GM19025 (cell line): ENCODE measurements around the gene ARSB.
"Not testable (repeated sequence)": the region's sequence is repeated elsewhere in the genome, so short reads cannot be mapped to it uniquely, and the experiment has no call there.

Experiments used
- ATAC-seq: cut with Tn5 transposase; IDR thresholded peaks from one replicate; pipeline ENCODE4 v1.9.1; 2021; ENCODE audit warnings: mild to moderate bottlenecking, low read depth, moderate library complexity; ENCODE audit not compliant: unreplicated experiment

ARSB gene

DNA sequence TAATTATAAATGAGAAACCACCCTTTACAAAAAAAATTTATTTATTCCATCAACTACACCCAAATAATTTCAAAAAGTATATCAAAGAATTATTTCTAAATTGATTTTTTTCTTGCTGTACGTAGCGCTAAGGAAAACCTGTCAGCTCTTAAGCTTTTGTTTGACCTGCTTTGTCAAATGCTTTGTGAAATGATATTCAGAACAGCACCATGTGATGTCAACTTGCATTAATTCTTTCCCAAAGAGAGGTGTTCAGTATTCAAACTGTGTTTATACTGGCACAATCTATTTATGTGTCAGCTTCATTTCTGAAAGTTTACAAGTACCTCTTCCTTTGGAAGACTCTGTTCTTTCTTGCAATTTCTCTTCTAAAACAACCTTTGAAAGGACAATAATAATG is 12.0 kb upstream of the ARSB start:
- no peak for ATAC-seq

DNA sequence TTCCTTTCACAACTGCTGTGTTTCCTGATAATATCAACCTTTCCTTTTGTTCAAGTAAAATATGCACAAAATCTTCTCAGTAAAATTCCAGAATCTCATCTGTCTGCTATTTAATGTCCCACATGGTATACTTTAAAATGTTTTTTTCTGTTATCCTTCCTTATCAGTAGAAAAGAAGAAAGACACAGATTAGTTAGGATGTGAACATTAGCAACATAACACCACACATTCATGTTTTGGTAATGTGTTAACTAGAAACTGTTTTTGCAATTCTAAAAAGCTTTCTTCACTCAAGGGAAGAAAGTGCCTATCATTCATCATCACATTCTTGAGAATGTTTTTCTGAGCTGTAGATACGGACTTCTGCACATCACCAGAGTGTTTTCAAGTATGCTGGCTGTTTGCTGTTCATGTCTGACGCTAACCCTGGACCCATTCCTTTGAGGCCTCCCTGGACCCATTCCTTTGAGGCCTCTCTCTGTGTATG is 10.5 kb upstream of the ARSB start:
- ATAC-seq = no peak

DNA sequence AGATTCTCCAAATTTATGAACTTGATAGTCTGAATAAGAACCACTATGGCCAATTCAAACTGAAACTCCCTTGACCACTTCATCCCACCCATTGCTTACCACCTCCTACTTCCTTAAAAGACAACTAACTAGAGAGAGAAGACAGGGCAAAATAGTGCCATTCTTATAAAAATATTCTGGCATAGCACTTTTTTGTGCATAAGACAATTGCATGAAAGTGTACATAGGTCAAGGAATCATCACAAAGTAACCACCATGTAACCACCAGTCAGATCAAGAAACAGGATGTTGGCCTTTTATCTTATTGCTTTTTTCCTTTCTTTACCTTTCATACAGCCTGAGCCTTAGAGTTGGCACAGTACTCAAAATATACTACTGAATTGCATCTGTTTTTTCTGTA is 8.1 kb upstream of the ARSB start:
- no peak for ATAC-seq

DNA sequence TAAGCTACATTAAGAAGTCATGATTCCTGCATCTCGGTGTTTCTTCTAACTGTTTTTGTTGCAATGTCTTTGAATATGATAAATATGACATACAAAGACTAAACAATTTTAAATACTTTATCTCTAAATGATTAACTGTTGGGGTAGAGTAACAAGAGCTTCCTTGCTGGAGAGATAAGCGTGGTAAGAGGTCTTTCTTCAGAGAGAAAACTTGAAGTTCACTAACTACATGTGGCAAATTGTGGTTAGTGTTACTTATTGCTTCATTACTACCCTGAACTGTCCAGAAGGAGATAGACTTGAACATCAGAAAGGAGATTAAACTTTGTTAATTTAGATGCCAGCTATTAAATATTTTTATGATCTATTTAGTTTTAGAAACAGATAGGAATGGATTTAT is 7.0 kb upstream of the ARSB start:
- no peak for ATAC-seq

DNA sequence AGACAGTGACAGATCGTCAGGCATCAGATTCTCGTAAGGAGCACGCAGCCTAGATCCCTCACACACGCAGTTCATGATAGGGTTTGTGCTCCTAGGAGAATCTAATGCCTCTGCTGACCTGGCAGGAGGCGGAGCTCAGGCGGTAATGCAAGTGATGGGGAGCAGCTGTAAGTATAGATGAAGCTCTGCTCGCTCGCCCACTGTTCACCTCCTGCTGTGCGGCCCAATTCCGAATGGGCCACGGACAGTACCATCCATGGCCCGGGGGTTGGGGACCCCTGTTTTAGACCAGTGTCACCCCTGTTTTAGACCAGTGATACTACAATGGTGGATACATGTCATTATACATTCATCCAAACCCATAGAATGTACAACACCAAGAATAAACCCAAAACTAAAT is 4.0 kb upstream of the ARSB start:
- ATAC-seq = no peak

DNA sequence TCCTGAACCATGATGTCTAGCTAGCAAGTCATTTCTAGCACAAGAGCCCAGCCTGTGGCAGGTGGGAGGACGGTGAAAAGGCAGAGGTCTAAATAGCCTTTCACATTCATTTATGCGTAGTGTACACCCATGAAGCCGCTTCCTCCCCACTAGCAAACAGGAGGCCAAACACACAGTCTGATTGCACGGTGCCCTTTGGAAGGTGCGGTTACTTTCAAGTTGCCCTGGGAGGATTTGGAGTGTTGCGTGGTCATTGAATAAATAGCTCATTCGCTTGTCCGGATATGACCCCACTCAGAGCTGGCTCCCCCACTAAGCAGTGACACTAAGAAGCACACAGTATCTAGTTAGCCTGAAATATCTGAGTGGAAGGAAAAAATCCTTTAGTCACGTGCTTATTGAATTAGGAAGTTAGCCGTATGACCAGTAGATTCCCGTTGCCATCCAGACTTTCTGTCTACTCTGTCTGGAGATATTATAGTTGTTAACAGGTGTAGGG is 664 bp upstream of the ARSB start:
- ATAC-seq = peak; percentile 44

DNA sequence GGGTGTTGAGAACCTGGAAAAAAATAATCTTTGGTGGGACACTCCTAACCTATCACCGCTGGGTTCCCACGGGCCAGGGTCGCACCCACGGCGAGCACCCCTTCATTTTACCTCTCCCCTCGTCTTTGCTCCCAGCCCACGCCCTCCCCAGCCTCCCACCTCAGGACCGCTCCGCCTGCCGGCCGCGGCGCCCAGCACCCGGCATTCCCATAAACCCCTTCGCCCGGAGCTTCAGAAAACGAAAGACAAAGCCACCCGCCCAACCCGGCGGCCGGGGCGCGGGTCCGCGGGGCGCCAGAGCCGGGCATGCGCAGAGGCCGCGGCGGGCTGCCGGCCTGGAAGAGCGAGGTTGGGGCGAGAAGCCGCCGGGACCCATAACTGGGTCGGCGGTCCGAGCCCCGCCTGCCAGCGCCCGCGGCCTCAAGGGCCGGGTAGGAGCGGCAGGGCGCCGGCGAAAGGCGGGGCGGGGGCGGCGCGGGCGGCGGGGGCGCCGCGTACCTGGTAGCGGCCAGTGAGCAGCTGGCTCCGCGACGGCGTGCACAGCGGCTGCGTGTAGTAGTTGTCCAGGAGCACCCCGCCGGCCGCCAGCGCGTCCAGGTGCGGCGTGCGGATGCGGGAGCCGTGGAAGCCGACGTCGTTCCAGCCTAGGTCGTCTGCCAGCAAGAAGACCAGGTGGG is 533 bp downstream of the ARSB start:
- ATAC-seq = peak; percentile 54

DNA sequence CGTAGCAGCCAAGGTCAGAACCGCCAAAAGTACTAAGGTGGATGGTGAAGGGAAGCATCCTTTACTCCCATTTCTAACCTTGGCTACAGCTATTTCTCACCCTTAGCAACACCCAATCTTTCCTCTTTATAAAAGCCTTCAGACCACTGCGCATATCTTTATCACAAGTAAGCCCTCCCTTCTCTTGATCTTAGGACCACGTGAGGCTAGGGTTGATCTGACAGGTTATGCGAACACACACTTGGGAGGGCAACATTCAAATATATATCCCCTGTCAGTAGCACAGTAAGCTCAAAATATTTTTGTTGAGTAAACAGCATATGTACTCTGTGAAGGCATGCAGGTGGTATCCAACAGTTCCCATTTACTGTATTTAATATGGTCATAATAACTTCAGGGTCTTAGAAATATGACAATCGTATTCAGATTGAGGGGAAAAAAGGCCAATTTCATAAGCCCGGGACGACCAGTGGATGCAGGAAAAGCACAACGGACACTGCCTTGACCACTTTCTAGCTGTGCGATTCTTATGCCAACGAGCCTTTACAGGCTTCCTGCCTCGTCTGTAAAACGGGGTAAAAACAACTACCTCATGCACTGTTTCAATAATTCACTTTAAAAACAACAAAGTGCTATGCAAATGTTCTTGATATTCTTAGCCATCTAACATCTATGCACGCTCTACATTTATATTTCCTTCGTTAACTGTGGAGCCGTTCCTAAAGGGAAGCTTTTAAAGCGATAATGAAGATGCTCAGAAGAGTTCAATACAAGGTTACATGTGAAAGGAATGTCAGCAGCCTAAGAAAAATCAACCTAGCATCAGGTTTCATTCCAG is 1.3 kb downstream of the ARSB start:
- ATAC-seq = no peak

DNA sequence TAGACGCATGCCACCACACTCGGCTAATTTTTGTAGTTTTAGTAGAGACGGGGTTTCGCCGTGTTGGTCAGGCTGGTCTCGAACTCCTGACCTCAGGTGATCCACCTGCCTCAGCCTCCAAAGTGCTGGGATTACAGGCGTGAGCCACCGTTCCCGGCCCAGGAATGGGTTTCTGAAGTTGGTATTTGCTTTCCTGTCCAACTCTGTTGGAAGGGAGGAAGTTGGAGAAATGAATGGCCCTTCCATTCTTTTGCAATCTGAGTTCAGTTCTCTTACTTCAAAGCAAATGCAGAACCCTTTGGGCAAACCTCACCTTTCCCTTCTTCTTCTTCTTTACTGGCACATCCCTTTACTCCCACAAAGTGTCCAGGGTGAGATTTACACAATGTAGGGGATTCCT is 1.9 kb downstream of the ARSB start:
- ATAC-seq = not testable (repeated sequence)

DNA sequence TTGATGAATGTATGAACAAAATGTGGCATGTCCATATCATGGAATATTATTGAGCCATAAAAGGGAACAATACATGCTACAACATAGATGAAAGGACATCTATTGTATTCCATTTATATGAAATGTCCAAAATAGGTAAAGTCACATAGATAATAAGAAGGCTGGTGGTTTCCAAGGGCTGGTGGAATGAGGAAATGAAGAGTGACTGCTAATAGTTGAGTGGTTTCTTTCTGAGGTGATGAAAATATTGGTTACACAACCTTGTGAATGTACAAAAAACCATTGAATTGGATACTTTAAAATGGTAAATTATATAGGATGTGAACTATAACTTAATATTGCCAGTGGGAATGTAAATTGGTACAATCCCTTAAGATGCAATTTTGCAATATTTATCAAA is 5.2 kb downstream of the ARSB start:
- ATAC-seq = no peak

DNA sequence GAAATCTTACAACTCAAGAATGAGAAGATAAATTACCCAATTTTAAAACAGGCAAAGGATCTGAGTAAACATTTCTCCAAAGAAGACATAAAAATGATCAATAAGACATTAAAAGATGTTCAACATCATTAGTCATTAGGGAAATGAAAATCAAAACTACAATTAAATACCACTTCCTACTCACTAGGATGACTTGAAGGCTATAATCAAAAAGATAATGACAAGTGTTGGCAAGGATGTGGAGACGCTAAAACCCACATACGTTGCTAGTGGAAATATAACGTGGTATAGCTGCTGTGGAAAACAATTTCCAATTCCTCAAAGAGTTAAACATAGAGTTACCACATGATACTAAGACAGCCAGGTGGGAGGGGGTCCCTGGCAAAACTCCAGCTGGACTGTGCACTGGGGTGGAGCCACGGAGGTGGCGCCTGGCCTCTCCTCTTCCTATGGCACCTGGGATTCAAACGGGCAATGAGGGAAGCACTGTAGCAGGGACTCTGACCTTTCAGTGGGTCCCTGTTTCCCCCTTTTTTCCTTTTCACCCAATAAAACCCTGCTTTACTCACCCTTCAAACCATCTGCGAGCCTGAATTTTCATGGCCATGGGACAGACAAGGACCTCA is 5.9 kb downstream of the ARSB start:
- no peak for ATAC-seq

DNA sequence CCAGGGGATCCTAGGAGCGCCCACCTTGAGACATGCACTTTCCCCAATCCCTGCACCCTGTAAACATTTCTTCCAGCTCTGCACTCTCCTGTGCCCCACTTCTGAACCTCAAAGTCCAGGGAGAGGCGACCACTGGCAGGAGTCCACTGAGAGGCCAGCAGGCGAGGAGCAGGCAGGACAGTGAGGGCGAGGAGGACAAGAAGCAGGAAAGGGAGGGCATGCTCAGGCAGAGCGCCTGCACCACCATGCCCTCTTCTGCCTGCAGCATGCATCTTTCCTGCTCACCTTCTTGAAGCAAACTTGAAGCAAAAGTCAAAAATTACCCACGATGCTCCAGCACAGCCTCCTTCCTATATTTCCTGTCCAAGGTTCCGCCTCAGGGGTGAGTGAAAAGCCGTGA is 10.1 kb downstream of the ARSB start:
- ATAC-seq = no peak

DNA sequence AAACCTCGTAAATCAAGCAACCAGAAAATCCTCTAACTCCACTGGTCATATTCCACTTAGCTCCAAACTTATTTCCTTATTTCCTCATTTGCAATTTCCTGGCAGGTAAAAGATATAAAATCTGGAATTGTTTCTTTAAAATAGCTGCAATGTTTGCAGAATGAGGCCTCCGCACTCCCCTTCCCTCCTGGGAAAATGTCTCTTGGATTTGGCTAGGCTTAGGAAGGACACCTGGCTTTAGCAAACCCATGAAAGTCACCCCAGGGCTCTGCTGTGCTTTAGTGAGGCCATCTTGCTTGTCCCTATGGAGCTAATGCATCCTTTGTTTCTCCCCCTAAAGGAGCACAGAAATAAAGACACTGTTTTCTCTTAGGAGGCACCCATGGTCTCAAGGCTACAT is 10.5 kb downstream of the ARSB start:
- no peak for ATAC-seq

DNA sequence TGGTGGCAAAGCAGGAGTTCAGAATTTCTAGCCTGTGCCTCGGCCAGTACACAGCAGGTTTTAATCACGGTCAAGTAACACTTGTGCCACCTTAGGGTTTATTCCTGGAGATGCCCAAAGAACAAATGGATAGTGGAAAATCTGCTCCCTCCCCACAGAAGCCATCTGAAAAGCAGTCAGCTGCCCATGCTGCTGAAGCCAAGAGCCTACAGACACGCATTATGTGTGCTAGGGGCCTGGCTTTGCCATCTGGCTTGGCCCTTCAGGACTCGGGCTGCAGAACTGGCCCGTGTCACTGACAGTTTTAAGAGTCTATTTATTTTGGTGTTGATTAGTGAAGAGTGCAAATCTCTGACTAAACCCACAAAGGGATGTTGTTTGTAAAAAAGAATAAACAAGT is 11.1 kb downstream of the ARSB start:
- no peak for ATAC-seq

DNA sequence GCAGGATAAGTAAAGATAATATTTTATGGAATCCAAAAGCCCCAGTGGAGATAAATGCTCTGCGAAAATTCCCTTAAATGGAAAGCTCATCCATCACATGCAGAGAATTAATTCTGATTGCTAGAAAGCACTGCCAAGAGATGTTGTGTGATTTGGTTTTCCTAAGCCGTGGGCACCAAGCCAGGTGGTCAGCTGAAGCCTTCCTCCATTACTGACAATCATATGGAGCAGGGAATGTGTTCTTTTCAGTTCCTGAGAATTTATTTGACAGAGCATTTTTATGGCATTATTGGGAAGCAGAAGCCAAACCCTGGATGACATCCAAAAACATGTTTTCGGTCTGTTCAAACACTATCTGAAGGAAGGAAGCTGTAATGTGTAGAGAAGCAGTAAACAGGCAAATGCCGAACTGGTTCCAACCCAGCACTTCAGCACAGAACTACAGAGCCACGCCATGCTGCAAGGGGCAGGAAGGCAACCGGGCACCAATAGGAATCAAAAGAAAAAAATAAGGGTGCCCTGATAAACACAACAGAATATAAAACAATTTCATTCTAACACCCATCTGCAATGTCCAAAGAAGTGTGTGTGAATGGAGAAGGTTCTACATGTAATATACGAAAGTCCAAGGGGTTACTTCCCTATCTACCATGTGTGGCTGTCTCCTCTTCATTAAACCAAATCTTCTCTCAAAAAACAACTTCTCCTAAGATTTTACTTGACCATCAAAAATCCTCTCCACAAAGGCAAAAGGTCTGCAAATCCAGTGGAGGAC is 12.3 kb downstream of the ARSB start:
- ATAC-seq = no peak

DNA sequence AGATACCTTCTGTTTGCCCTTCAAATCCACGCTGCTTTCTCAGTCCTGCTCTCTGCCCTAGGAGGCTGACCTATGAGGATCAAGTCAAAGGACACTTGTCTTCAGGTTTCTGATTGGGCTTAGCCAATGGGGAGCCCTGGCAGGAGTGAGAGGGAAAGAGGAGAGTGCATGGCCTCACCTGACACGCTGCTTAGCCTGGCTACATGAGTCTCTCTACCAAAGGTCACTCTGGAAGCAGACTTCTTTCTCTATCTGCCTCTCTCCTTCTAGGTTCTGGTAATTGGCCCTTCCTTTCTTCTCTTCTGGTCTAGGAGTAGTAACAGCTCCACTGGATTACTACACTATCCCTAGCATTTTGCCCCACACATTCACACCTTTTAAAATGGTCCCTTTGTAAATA is 13.1 kb downstream of the ARSB start:
- ATAC-seq = no peak

DNA sequence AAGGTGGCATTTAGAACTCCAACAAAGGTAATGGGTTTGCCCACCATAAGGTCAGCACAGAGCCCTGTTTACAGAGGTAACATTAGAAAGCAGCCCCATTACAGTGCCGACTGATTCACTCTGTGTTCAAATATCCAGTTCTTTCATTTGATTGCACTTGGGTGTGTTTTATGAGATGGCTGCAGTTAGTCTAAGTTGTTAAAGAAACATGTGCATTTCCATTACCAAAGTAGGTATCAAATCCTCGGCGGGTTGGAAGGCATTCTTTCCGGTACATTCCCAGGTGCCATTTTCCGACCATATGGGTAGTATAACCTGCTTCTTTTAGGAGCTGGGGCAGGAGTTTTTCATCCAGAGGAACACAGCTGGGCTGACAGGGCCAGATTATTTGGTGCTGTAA is 16.3 kb downstream of the ARSB start:
- ATAC-seq = no peak

DNA sequence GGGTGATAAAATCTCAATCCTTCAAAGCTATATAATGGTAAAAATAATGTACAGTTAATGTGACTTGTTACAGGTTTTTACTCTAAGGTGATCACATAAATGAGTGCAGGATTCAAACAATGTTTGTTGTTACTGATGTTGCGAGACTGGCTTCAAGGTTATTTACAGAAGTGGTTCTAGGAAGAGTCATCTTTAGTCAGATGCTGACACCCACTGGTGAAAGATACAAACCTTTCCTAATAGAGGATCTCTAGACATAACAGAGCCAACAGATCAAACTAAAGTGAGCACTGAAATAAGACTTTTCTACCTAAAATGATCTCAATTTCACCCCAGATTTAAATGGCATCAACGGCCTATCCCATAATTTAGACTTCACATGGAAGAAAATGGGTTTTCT is 20.2 kb downstream of the ARSB start:
- ATAC-seq = no peak

DNA sequence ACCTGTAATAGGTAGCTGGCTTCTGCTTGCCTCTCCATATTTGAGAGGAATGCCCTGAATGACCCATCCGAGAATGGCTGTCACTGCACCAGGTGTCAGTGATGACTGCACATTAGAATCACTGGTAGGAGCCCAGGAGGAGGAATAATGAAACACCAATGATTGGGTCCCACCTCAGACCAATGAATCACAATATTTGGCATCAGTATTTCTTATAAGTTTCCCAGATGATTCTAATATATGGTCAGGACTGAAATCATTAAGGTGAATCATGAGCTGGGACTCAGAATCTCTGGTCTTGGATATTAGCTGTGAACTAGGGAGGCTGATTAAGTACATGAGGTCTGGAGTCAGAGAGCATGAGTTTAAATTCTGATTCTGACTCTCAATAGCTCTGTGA is 23.4 kb downstream of the ARSB start:
- ATAC-seq = no peak

DNA sequence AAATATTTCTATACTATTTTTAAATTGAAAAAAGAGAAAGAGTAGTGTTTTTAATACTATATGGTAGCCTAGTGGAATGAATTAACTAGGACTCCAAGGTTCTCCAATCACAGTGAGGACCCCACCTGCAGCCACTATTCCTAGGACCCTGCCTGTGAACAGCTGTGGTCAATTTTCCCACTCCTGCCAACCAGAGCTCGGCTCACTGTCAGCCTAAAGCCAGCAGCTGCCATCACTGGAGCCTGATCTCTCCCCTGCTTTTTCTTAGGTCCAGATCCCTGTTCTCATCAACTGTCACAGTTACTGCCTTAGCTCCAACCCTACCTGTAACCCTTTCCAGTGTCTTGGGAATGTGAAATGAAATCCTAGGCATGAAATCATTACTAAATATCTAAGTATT is 25.3 kb downstream of the ARSB start:
- no peak for ATAC-seq
